GM10266 (cell line): ENCODE results near the gene SAMD10.

Experiments
- DNase-seq: peaks from one replicate; pipeline ENCODE4 v3.0.0; 2012; ENCODE audit errors: extremely low spot score
- CTCF ChIP-seq: IDR thresholded peaks from 2 replicates; pipeline ENCODE4 v1.5.1; 2012; ENCODE audit warnings: mild to moderate bottlenecking, low read depth; ENCODE audit not compliant: control insufficient read depth, insufficient read depth; ENCODE audit errors: missing control alignments

SAMD10 gene

GRCh38 chr20:63929071-63929470, 50.4 kb downstream of the SAMD10 start:
- no peak for TF ChIP-seq CTCF
- no peak for DNase-seq

- DNase-seq: no peak
Observed at GRCh38 chr20:63926298-63926697, 53.1 kb downstream of the SAMD10 start.

GRCh38 chr20:63924241-63924640, 55.2 kb downstream of the SAMD10 start:
- TF ChIP-seq CTCF: no peak
- DNase-seq: no peak

More at GRCh38 chr20:63926298-63926697, 53.1 kb downstream of the SAMD10 start:
- TF ChIP-seq CTCF: no peak
